Choroid plexus epithelial cell (primary cell): ENCODE data around the gene RBM15.

Source experiments
- DNase-seq: peaks from one replicate; pipeline ENCODE4 v3.0.0-alpha.2; 2010; ENCODE audit warnings: low read depth
- H3K4me3 ChIP-seq: 2 replicates; pipeline ENCODE4 v1.5.1; 2011; ENCODE audit warnings: low read depth, mild to moderate bottlenecking, control low read depth, low read length, moderate library complexity
- CTCF ChIP-seq: conservative IDR thresholded peaks from 2 replicates; pipeline ENCODE4 v1.5.1; 2011; ENCODE audit warnings: low read depth, mild to moderate bottlenecking, control low read depth, inconsistent platforms, low read length, moderate library complexity

Gene RBM15

GRCh38 chr1:110298991-110299390, 40.2 kb upstream of the RBM15 start:
- no peak overlapping the region for H3K4me3 ChIP-seq
- DNase-seq = no peak
- TF ChIP-seq CTCF = no peak

GRCh38 chr1:110300412-110301085, 38.6 kb upstream of the RBM15 start:
- no peak for DNase-seq
- H3K4me3 ChIP-seq = no peak overlapping the region
- no peak for TF ChIP-seq CTCF

GRCh38 chr1:110302836-110303235, 36.3 kb upstream of the RBM15 start:
- no peak for DNase-seq
- no peak overlapping the region for H3K4me3 ChIP-seq
- no peak for TF ChIP-seq CTCF

GRCh38 chr1:110305900-110306420, 33.2 kb upstream of the RBM15 start:
- no peak overlapping the region for H3K4me3 ChIP-seq
- TF ChIP-seq CTCF = no peak
- DNase-seq = no peak

- no peak for TF ChIP-seq CTCF
- no peak overlapping the region for H3K4me3 ChIP-seq
- DNase-seq = no peak
These were observed 31.8 kb upstream of the RBM15 start for GRCh38 chr1:110307239-110307974.

GRCh38 chr1:110308247-110308646, 30.9 kb upstream of the RBM15 start:
- TF ChIP-seq CTCF = no peak
- peak; percentile 91 for DNase-seq
- H3K4me3 ChIP-seq = no peak overlapping the region
